WTC11 (cell line): ENCODE data around the gene IL26.

ENCODE experiments used
- E2F1 ChIP-seq: sonication (generic); formaldehyde crosslinking; IDR thresholded peaks from 2 replicates; pipeline ENCODE4 v1.8.0; 2022; ENCODE audit warnings: mild to moderate bottlenecking, missing genetic modification reagents
- FOXP1 ChIP-seq: sonication (generic); formaldehyde crosslinking; IDR thresholded peaks from 2 replicates; pipeline ENCODE4 v1.8.0; 2022; ENCODE audit warnings: missing genetic modification reagents, mild to moderate bottlenecking, moderate library complexity, borderline replicate concordance
- MYBL2 ChIP-seq: sonication (generic); formaldehyde crosslinking; IDR thresholded peaks from 2 replicates; pipeline ENCODE4 v1.8.1; 2023; ENCODE audit warnings: mild to moderate bottlenecking, moderate library complexity, missing genetic modification reagents
- NR2C2 ChIP-seq: sonication (generic); formaldehyde crosslinking; IDR thresholded peaks from 2 replicates; pipeline ENCODE4 v1.8.0; 2022; ENCODE audit warnings: mild to moderate bottlenecking, missing genetic modification reagents
- NR3C1 ChIP-seq: sonication (generic); formaldehyde crosslinking; conservative IDR thresholded peaks from 2 replicates; pipeline ENCODE4 v1.8.1; 2023; ENCODE audit warnings: low read depth, mild to moderate bottlenecking, missing genetic modification reagents
- ZNF671 ChIP-seq: fragments of 250-450 bp; sonication (Bioruptor Pico); IDR thresholded peaks from 2 replicates; pipeline ENCODE4 v1.8.0; 2021; ENCODE audit warnings: mild to moderate bottlenecking
- TF ChIP-seq, protein P1 (sequence below): fragments of 200-600 bp; IDR thresholded peaks from 2 replicates; pipeline ENCODE4 v1.8.0; 2022; ENCODE audit warnings: antibody characterized with exemption
- TF ChIP-seq, protein P2 (sequence below): sonication (generic); formaldehyde crosslinking; IDR thresholded peaks from 2 replicates; pipeline ENCODE4 v1.8.0; 2022; ENCODE audit warnings: missing genetic modification reagents

- TF ChIP-seq, protein P1, sequence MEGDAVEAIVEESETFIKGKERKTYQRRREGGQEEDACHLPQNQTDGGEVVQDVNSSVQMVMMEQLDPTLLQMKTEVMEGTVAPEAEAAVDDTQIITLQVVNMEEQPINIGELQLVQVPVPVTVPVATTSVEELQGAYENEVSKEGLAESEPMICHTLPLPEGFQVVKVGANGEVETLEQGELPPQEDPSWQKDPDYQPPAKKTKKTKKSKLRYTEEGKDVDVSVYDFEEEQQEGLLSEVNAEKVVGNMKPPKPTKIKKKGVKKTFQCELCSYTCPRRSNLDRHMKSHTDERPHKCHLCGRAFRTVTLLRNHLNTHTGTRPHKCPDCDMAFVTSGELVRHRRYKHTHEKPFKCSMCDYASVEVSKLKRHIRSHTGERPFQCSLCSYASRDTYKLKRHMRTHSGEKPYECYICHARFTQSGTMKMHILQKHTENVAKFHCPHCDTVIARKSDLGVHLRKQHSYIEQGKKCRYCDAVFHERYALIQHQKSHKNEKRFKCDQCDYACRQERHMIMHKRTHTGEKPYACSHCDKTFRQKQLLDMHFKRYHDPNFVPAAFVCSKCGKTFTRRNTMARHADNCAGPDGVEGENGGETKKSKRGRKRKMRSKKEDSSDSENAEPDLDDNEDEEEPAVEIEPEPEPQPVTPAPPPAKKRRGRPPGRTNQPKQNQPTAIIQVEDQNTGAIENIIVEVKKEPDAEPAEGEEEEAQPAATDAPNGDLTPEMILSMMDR: peak; percentile 76
- TF ChIP-seq NR3C1 (no peak), E2F1 (CRISPR knock-in tag) (no peak), ZNF671 (no peak), FOXP1 (CRISPR knock-in tag) (no peak), MYBL2 (CRISPR knock-in tag) (no peak), NR2C2 (CRISPR knock-in tag) (no peak)
- TF ChIP-seq, protein P2, sequence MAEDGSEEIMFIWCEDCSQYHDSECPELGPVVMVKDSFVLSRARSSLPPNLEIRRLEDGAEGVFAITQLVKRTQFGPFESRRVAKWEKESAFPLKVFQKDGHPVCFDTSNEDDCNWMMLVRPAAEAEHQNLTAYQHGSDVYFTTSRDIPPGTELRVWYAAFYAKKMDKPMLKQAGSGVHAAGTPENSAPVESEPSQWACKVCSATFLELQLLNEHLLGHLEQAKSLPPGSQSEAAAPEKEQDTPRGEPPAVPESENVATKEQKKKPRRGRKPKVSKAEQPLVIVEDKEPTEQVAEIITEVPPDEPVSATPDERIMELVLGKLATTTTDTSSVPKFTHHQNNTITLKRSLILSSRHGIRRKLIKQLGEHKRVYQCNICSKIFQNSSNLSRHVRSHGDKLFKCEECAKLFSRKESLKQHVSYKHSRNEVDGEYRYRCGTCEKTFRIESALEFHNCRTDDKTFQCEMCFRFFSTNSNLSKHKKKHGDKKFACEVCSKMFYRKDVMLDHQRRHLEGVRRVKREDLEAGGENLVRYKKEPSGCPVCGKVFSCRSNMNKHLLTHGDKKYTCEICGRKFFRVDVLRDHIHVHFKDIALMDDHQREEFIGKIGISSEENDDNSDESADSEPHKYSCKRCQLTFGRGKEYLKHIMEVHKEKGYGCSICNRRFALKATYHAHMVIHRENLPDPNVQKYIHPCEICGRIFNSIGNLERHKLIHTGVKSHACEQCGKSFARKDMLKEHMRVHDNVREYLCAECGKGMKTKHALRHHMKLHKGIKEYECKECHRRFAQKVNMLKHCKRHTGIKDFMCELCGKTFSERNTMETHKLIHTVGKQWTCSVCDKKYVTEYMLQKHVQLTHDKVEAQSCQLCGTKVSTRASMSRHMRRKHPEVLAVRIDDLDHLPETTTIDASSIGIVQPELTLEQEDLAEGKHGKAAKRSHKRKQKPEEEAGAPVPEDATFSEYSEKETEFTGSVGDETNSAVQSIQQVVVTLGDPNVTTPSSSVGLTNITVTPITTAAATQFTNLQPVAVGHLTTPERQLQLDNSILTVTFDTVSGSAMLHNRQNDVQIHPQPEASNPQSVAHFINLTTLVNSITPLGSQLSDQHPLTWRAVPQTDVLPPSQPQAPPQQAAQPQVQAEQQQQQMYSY (CRISPR knock-in tag): no peak
These were observed 2.4 kb downstream of the IL26 start for GRCh38 chr12:68223067-68223747.
